Right ventricle myocardium inferior (tissue), 1 donor: ENCODE measurements around the gene MIB2. TPM values are rescaled to one million over a fixed set of nuclear protein-coding genes. Genes with fewer than 3 reads are reported as not detected.
A peak's percentile ranks its signal among the peaks of the same experiment; 100 is the strongest.

ENCODE experiments used
- ATAC-seq: fragments of 200-7000 bp; cut with Tn5 transposase; one replicate; pipeline ENCODE4 v1.9.1; 2020; ENCODE audit warnings: mild to moderate bottlenecking, moderate library complexity
- DNase-seq: peaks from one replicate; pipeline ENCODE4 v3.0.0; 2021; ENCODE audit errors: missing footprints
- intact Hi-C: fragments of 100-400 bp; cut with DNase I; formaldehyde crosslinking; loops from one replicate; pipeline ENCODE4 v1.11.0; 2022
- total RNA-seq: library from RNA; stranded (reverse); fragmentation: NEBNext Ultra II Directional; extraction: Animal tissue kit (Norgen Biotek cat#: 25700); gene quantifications from one replicate; pipeline ENCODE4 v1.2.1, GENCODE V29; 2021
- donor health status: DM: no; HTN: yes; CAD: no; lungs with severe emphysema.

Gene MIB2
- total RNA-seq, 1 donor from 2014 or later: 103 TPM

- intact Hi-C loops: no loop called here
- DNase-seq: no peak
- ATAC-seq: no peak
These were observed 5.3 kb upstream of the MIB2 start for GRCh38 chr1:1609822-1610485.

- no peak for ATAC-seq
- intact Hi-C loops: no loop called here
- DNase-seq: no peak
These were observed 4.5 kb upstream of the MIB2 start for GRCh38 chr1:1610796-1611195.

- ATAC-seq (no peak), DNase-seq (no peak)
- intact Hi-C loops: no loop called here
These were observed 3.2 kb upstream of the MIB2 start for GRCh38 chr1:1612104-1612400.

DNA sequence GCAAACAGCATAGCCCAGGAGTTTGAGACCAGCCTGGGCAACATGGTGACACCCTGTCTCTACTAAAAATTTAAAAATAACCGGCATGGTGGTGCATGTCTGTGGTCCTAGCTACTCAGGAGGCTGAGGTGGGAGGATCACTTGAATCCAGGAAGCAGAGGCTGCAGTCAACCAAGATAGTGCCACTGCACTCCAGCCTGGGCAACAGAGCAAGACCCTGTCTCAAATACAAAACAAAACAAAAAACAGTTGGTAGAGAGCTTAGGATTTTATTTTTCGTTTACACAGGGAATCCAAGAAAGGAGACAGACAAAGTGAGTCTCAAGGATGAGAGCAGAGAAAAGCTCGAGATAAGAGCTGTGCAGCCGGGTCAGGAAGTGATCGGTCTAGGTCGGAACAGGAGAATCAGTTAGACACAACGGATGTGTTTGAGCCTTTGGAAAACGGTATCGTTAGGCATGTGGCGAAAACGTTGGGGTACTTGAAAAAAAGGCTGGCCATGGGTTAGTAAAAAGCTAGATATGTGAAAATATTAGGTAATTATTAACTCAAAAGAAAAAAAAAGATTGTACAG is 1.7 kb upstream of the MIB2 start:
- ATAC-seq (no peak), DNase-seq (no peak)
- intact Hi-C loops: no loop called here

DNA sequence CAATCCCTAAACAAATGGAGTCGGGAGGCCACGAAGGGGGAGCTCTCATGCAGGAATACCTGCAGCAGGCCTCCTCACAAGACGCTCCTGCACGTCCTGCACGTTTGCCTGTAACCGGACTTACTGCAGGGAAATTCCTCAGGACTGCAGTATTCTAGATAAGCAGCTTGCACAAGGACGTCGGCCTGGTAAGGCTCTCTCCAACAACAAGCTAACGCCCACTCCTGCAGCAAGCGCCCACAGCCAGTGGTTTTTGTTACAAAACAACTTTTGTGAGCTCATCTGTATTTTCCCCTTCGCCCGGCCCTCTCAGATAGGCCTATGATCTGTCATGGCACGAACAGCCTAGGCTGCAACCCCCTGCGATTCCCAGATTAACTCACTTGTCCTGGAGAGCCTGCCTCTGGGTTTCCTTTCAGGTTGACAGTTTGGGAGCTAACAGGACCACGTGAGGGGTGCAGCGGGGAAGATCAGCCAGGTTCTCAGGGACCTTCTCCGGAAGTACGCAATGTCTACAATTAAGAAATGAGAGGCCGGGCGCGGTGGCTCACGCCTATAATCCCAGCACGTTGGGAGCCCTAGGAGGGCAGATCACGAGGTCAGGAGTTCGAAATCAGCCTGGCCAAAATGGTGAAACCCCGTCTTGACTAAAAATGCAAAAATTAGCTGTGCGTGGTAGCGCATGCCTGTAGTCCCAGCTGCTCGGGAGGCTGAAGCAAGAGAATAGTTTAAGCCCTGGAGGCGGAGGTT is 921 bp upstream of the MIB2 start:
- ATAC-seq (no peak), DNase-seq (peak; percentile 63)
- intact Hi-C loops: no loop called here

DNA sequence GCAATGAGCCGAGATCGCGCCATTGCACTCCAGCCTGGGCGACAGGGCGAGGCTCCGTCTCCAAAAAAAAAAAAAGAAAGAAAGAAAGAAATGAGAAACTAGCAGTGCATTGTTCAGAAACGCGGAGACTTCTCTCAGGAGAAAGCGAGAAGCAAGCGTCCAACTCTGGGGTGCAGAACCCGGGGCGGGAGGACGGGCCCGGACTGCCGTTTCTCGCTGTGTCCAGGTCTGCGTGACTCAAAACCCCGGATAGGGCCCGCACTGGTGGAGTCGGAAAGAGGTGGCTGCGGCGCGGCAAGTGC is 395 bp upstream of the MIB2 start:
- DNase-seq: no peak
- ATAC-seq: no peak
- intact Hi-C loops: loop anchor here (1.0 kb wide), 1 partner anchor 41 kb away; the partner anchor contains the start of gene SSU72

GRCh38 chr1:1616045-1616790 is 918 bp downstream of the MIB2 start:
- DNase-seq (peak; percentile 76), ATAC-seq (peak; percentile 2)
- intact Hi-C loops: no loop called here

DNA sequence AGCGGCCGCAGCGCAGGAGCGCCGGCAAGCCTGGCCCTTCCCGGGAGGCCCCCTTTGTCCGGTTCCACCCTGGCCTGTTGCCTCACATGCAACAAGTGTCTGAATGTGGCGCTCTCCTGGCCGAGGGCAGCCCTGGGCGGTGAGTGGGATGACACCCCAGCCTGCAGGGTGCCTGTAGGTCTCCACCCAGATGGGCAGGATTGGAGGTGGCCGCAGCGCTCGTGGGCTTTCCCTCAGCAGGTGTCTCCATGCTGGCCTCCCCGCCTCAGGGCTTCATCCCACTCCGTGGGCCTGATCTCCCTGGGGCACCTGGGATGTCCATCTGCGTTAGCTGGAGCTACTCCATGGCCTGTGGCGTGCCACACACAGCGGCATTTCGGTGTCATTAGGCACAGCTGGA is 1.5 kb downstream of the MIB2 start:
- intact Hi-C loops: no loop called here
- no peak for ATAC-seq
- no peak for DNase-seq

DNA sequence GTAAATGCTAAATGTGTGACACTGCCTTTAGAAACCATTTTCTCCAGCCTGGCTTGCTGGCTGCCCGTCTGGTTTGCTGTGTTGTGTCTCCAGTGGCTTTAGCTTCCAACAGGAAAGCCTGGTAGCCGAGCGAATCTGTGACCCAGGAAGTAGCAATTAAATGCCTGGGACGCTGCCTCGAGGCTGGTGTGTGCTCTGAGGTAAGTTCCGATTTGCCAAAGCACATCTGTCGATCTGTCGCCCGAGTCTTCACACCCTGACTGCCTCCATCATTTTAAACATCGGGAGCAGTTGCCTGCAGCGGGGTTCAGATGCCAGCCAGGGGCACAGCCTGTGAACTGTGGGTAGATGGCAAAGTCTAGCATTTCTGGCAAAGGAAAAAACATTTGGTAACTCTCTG is 2.2 kb downstream of the MIB2 start:
- ATAC-seq (no peak), DNase-seq (no peak)
- intact Hi-C loops: no loop called here

GRCh38 chr1:1617925-1618324 is 2.6 kb downstream of the MIB2 start:
- no peak for DNase-seq
- ATAC-seq: no peak
- intact Hi-C loops: no loop called here

DNA sequence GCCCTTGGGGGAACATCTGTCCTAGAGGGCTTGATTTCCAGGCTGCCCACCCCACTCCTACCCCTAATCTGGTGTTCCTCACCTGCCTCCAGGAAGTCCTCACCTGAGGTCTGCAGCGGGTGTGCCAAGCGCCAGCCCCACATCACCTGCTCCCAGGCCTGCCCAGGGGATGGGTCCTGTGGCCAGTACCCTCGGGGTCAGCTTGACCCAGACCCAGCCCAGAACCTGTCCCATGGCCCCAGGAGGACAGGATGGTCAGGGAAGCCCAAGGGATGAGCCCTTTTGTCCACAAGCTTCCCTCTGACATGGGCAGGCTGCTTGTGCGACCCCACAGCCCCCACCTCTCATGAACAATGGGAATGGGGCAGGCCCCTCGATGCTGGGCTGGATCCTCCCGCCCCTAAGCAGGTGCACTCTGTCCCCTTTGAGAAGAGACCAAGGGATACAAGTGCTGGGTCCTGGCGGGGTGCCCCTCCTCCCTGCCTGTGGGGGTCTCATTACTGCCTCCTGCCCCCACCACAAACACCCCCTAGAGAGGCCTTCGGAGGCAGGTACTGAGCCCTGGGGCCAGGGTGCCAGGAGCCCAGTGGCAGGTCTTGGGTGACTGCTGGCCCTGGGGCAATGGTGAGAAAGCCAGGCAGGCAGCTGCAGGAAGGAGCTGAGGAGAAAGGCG is 3.2 kb downstream of the MIB2 start:
- DNase-seq: no peak
- intact Hi-C loops: no loop called here
- no peak for ATAC-seq

GRCh38 chr1:1619917-1620361 is 4.6 kb downstream of the MIB2 start:
- ATAC-seq: peak; percentile 14
- peak; percentile 73 for DNase-seq
- intact Hi-C loops: no loop called here

DNA sequence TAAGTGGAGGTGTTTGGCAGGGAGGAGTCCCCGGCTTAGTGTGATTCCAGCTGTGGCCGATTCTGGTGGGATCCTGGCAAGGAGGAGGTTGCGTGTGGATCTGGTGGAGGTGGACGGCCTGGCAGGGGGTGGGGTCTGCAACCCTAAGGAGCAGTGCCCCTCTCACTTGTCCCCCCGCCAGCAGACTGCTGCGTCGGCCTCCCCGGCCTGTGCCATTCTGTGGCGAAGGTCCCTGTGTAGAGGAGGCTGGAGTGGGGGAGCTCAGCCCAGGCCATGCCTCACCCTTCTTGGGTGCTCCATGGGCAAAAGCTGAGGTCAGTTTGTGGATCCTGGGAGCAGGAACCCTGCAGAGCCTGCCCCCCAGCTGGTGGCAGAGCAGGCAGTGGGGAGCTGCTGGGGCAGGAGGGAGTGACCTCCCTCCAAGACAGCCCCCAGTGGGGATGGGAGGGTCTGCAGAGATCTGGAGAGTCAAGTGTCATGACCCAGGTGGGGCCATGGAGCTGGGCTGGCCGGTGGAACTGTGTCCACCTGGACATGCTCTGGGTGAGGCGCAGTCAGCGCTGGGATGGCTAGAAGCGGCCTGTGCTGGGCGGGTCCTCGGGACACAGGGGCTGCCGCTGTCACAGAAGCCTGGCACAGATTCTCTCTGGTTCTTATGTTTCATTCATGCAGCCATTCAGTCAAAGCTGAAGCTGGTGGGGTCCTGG is 5.3 kb downstream of the MIB2 start:
- intact Hi-C loops: no loop called here
- DNase-seq: no peak
- ATAC-seq: no peak

GRCh38 chr1:1621173-1622009 is 6.1 kb downstream of the MIB2 start:
- intact Hi-C loops: no loop called here
- DNase-seq (no peak), ATAC-seq (no peak)

DNA sequence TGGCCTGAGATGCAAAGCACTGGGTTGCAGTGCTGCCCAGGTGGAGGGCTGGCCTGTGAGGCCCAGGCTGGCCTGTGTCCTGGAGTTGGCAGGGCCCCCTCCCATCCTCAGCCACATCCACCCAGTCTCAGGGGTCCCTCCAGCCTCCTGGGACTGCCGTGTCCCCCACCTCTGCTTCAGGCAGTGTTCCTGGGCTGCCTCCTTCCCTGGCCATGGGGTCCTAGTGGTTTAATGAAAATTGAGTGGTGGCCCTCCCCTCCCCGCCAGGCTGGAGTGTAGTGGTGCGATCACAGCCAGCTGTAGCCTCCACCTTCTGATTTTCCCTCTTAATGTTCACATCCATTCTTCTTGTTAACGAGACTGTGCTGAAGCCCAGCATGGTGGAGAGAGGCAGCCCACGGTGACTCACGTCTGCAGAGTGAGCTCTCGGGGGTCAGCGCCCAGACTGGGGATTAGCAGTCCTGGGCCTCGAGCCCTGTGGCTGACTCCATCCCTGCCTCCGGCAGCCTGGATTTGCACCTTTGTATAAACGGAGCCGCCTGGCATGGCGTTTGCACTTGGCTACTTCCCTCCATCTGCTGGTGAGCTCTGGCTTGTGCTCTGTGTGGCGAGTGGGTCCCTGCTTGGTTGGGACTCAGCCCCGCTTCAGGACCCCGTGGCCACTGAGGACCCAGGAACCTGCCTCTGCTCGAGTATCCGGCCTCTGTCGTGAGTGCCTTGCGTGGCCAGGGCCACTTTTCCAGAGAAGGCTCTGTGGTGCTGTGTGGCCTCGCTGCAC is 6.9 kb downstream of the MIB2 start:
- intact Hi-C loops: no loop called here
- ATAC-seq: no peak
- DNase-seq: peak; percentile 37

- intact Hi-C loops: no loop called here
- DNase-seq: no peak
- no peak for ATAC-seq
These were observed 7.4 kb downstream of the MIB2 start for GRCh38 chr1:1622788-1623094.

- DNase-seq (no peak), ATAC-seq (no peak)
- intact Hi-C loops: no loop called here
These were observed 7.9 kb downstream of the MIB2 start for GRCh38 chr1:1623181-1623630.
